SU-DHL-6 (cell line): ENCODE data around the gene SRXN1.

Experiments
- H2AFZ ChIP-seq: fragments of 200-600 bp; sonication (generic); 2 replicates; pipeline ENCODE4 v1.6.1; 2014; ENCODE audit warnings: low read depth, mild to moderate bottlenecking, moderate library complexity, mixed read lengths, antibody characterized with exemption, low read length; ENCODE audit not compliant: severe bottlenecking
- H3F3A ChIP-seq: fragments of 200-600 bp; shearing (Covaris generic); 2 replicates; pipeline ENCODE4 v1.6.0; 2016; ENCODE audit warnings: antibody characterized with exemption, mild to moderate bottlenecking; ENCODE audit not compliant: insufficient read depth
- H3K27ac ChIP-seq: fragments of 200-600 bp; sonication (generic); 2 replicates; pipeline ENCODE4 v1.5.1; 2016; ENCODE audit warnings: low read depth, mild to moderate bottlenecking, low read length, moderate library complexity, mixed read lengths
- H3K27me3 ChIP-seq: fragments of 200-600 bp; sonication (generic), shearing (Covaris generic); 2 replicates; pipeline ENCODE4 v1.6.0; 2014; ENCODE audit warnings: mild to moderate bottlenecking, low read length
- H3K36me3 ChIP-seq: fragments of 200-600 bp; sonication (generic); 2 replicates; pipeline ENCODE4 v1.6.1; 2014; ENCODE audit warnings: mild to moderate bottlenecking, low read length, mixed read lengths
- H3K4me2 ChIP-seq: fragments of 300-600, 200-600 bp; shearing (Covaris generic), sonication (generic); 2 replicates; pipeline ENCODE4 v1.6.0; 2014; ENCODE audit warnings: low read length, low read depth, mild to moderate bottlenecking; ENCODE audit not compliant: poor library complexity, severe bottlenecking
- H3K4me3 ChIP-seq: fragments of 200-600 bp; sonication (generic); 2 replicates; pipeline ENCODE4 v1.5.1; 2014; ENCODE audit warnings: antibody characterized with exemption, low read length, mild to moderate bottlenecking, mixed read lengths; ENCODE audit not compliant: insufficient read depth, poor library complexity, severe bottlenecking
- H3K79me2 ChIP-seq: fragments of 200-600 bp; sonication (generic); 2 replicates; pipeline ENCODE4 v1.6.1; 2014; ENCODE audit warnings: mild to moderate bottlenecking, low read length, moderate library complexity; ENCODE audit not compliant: insufficient read depth
- H3K9ac ChIP-seq: fragments of 200-600 bp; sonication (generic); 2 replicates; pipeline ENCODE4 v1.7.0; 2014; ENCODE audit warnings: mild to moderate bottlenecking, low read length
- H3K9me2 ChIP-seq: fragments of 200-600 bp; sonication (generic); replicated peaks from 2 replicates; pipeline ENCODE4 v1.6.1; 2014; ENCODE audit warnings: low read length; ENCODE audit not compliant: insufficient read depth
- H3K9me3 ChIP-seq: fragments of 200-600 bp; sonication (generic); 2 replicates; pipeline ENCODE4 v1.6.1; 2014; ENCODE audit warnings: low read length, mixed read lengths; ENCODE audit not compliant: insufficient read depth
- H4K20me1 ChIP-seq: fragments of 200-600 bp; sonication (generic); 2 replicates; pipeline ENCODE4 v1.6.1; 2014; ENCODE audit warnings: low read depth, mild to moderate bottlenecking, antibody characterized with exemption, low read length, moderate library complexity, mixed read lengths
- EZH2phosphoT487 ChIP-seq: fragments of 200-600 bp; sonication (generic), shearing (Covaris generic); conservative IDR thresholded peaks from 2 replicates; pipeline ENCODE4 v1.6.1; 2018; ENCODE audit warnings: mild to moderate bottlenecking, antibody characterized with exemption, low read length, moderate library complexity, mixed read lengths
- TF ChIP-seq, protein P1 (sequence below): fragments of 200-600 bp; sonication (generic); IDR thresholded peaks from one replicate; pipeline ENCODE4 v1.5.1; 2017; ENCODE audit warnings: antibody characterized with exemption, mild to moderate bottlenecking, low read length, moderate library complexity; ENCODE audit not compliant: insufficient read depth, poor library complexity, severe bottlenecking

The SRXN1 gene

DNA sequence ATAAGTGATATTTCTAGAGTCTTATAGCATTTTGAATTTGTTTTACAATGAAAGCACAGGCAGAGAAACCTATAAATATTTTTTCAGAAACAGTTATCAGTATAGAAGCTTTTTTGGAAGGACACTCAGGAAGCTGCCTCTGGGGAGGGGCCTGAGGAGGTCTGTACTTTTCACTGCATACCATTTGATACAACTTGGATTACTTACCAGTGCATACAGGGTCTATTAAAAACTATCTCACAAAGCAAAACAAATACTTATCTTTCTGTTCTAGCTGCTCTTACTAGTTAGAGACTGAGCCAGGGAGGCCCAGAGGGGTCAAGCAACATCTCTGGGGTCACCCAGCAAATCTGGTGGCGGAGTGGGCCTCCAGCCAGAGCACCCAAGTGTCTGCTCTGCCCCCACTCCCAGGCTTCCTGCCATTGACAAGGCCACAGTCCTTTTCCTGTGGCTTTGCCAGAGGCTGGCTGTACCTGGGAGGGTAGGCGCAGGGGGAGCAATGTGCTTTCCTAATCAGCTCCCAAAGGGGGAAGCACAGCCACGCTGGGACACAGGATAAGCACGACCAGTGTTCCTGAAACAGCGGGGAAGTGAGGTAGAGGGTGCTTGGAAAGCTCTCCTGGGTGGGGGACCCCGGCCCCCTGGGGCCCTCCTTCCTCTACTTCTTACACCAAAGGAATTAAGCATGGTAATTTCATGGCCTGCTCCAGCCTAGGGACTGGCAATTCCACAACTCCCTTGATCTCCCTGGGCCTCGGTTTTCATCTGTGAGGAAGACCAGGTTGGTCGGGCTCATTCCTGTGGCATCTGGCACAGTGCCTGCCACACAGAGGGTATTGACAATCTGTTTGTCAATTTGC lies 50.7 kb downstream of the SRXN1 start:
- no peak overlapping the region for H3K9ac ChIP-seq
- no peak overlapping the region for H2AFZ ChIP-seq

DNA sequence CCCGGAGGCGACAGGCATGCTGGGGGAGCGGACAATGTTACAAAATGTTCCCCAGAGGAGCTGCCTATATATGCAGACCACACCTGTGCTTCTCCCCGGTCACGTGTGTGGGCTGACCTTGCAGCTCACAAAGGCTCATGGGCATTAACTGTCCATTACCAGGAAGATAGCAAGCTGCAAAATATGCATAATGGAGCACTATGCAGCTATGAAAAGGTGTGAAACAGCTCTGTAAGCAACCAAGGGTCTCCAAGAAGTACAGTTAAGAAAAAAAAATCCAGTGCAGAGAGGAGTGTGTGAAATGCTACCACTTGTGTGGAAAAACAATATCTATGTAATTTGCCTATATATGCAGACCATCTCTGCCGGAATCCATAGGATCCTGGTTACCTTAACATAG lies 52.3 kb downstream of the SRXN1 start:
- Histone ChIP-seq H3K9me2 (no peaks in the 10 kb centered on the region), H3K36me3 (no peaks in the 10 kb centered on the region), H3K79me2 (no peaks in the 10 kb centered on the region), H3K9ac (no peak overlapping the region), H2AFZ (no peak overlapping the region), H4K20me1 (no peaks in the 10 kb centered on the region), H3K9me3 (no peaks in the 10 kb centered on the region), H3K27ac (no peak overlapping the region), H3K27me3 (no peaks in the 10 kb centered on the region), H3F3A (no peaks in the 10 kb centered on the region), H3K4me2 (no peak overlapping the region), H3K4me3 (no peak overlapping the region)
- TF ChIP-seq, protein P1, sequence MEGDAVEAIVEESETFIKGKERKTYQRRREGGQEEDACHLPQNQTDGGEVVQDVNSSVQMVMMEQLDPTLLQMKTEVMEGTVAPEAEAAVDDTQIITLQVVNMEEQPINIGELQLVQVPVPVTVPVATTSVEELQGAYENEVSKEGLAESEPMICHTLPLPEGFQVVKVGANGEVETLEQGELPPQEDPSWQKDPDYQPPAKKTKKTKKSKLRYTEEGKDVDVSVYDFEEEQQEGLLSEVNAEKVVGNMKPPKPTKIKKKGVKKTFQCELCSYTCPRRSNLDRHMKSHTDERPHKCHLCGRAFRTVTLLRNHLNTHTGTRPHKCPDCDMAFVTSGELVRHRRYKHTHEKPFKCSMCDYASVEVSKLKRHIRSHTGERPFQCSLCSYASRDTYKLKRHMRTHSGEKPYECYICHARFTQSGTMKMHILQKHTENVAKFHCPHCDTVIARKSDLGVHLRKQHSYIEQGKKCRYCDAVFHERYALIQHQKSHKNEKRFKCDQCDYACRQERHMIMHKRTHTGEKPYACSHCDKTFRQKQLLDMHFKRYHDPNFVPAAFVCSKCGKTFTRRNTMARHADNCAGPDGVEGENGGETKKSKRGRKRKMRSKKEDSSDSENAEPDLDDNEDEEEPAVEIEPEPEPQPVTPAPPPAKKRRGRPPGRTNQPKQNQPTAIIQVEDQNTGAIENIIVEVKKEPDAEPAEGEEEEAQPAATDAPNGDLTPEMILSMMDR: no peak
- no peak for TF ChIP-seq EZH2phosphoT487

More for the DNA sequence above, 50.7 kb downstream of the SRXN1 start:
- TF ChIP-seq EZH2phosphoT487: no peak
- TF ChIP-seq, protein P1: no peak
- H3K79me2 ChIP-seq: no peaks in the 10 kb centered on the region
- H3K4me2 ChIP-seq: no peak overlapping the region
- no peaks in the 10 kb centered on the region for H3K9me3 ChIP-seq
- H3K4me3 ChIP-seq: no peak overlapping the region
- H3K27me3 ChIP-seq: no peaks in the 10 kb centered on the region
- no peaks in the 10 kb centered on the region for H4K20me1 ChIP-seq
- no peaks in the 10 kb centered on the region for H3K9me2 ChIP-seq
- H3K36me3 ChIP-seq: no peaks in the 10 kb centered on the region
- no peak overlapping the region for H3K27ac ChIP-seq
- H3F3A ChIP-seq: no peaks in the 10 kb centered on the region

DNA sequence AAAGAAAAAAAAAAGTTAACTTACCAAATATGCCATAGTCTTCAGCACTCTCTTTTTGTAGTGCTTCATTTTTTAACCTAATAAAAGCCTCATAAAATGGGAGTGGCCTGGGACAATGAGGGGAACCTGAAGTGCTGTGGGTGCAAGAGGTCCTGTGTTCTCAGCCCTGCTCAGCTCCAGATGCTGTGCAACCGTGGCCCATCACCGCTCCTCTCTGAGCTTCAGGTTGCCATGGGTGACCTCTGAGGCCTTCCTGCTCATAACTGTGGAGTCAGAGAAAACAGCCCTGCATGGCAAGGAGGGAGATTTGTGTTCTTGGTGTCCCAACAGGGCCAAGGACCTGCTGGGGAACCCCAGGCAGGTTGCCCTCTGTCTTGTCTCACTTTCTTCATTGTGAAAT lies 52.9 kb downstream of the SRXN1 start:
- H4K20me1 ChIP-seq: no peaks in the 10 kb centered on the region
- no peaks in the 10 kb centered on the region for H3F3A ChIP-seq
- H3K79me2 ChIP-seq: no peaks in the 10 kb centered on the region
- no peak for TF ChIP-seq EZH2phosphoT487
- TF ChIP-seq, protein P1: no peak
- H3K36me3 ChIP-seq: no peaks in the 10 kb centered on the region
- no peaks in the 10 kb centered on the region for H3K9me2 ChIP-seq
- H3K27me3 ChIP-seq: no peaks in the 10 kb centered on the region
- no peaks in the 10 kb centered on the region for H3K9me3 ChIP-seq
- no peak overlapping the region for H3K9ac ChIP-seq
- no peak overlapping the region for H2AFZ ChIP-seq
- no peak overlapping the region for H3K4me2 ChIP-seq
- no peak overlapping the region for H3K4me3 ChIP-seq
- no peak overlapping the region for H3K27ac ChIP-seq
